ENCODE measurements around the gene THEMIS2.

DNA sequence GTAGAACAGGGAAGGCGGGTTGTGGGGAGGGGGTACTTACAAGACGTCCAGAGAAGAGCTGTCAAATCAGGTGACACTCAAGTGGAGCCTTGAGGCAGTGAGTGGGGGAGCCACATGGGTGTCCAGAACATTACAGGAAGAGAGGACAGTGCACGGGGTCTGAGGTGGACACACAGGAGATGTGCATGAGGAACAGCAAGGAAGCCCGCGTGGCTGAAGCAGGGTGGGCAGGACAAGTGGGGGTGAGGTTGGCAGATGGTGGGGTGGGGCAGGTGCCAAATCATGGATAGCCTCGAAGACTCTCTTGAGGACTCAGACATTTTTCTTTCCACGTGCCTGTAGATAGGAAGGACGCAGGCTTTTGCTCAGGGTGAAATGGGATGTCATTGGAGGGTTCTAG lies 63.4 kb downstream of the THEMIS2 start:
- TF ChIP-seq CTCF (IDR thresholded peaks at IDR 0.05) (no peak), POLR2A (IDR thresholded peaks at IDR 0.05) (no peak)

All from right lobe of liver (tissue), 4 donors.